Upper lobe of left lung (tissue), 4 donors: ENCODE results near the gene ATF5.

Experiments used
- EP300 ChIP-seq, 4 donors: sonication (generic); formaldehyde crosslinking; IDR thresholded peaks; one replicate each; pipeline ENCODE4 v1.5.1; 2017; ENCODE audit warnings: antibody characterized with exemption in 4 of 4, control low read depth in 2 of 4
- POLR2A ChIP-seq, 4 donors: fragments of 450-650 bp; IDR thresholded peaks; one replicate each; pipeline ENCODE4 v1.5.1; 2016 to 2017; ENCODE audit warnings: antibody characterized with exemption in 4 of 4, mild to moderate bottlenecking in 2 of 4
- POLR2AphosphoS5 ChIP-seq, 2 donors: sonication (generic); formaldehyde crosslinking; IDR thresholded peaks; one replicate each; pipeline ENCODE4 v1.5.1; 2017; ENCODE audit warnings: antibody characterized with exemption in 2 of 2
- TF ChIP-seq, protein P1 (sequence below), 6 experiments: fragments of 450-650 bp in 4 of 6; fragments of 200-600 bp in 2 of 6; sonication (generic) in 2 of 6; IDR thresholded peaks; one replicate each; pipeline ENCODE4 v1.5.1; 2016 to 2019; ENCODE audit warnings: antibody characterized with exemption in 6 of 6

DNA sequence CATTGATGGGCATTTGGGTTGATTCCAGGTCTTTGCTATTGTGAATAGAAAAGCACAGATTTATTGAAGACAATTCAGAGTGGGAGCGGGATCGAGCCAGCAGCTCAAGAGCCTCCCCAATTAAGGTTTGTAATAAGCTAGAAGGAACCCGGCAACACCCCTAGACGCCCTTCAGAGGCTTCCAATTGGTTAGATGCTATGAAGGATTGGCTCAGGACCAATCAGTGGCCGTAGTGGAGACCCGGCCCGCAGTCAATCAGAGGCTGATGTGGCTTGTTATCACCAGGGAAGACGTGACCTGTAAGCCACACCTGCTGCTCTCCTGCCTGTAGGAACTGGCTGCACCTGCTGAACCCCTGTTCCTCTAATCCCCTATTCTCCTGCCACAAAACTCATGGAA is 17.4 kb downstream of the ATF5 start:
- TF ChIP-seq, protein P1, sequence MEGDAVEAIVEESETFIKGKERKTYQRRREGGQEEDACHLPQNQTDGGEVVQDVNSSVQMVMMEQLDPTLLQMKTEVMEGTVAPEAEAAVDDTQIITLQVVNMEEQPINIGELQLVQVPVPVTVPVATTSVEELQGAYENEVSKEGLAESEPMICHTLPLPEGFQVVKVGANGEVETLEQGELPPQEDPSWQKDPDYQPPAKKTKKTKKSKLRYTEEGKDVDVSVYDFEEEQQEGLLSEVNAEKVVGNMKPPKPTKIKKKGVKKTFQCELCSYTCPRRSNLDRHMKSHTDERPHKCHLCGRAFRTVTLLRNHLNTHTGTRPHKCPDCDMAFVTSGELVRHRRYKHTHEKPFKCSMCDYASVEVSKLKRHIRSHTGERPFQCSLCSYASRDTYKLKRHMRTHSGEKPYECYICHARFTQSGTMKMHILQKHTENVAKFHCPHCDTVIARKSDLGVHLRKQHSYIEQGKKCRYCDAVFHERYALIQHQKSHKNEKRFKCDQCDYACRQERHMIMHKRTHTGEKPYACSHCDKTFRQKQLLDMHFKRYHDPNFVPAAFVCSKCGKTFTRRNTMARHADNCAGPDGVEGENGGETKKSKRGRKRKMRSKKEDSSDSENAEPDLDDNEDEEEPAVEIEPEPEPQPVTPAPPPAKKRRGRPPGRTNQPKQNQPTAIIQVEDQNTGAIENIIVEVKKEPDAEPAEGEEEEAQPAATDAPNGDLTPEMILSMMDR (IDR thresholded peaks at IDR 0.05), result no peak
- TF ChIP-seq POLR2AphosphoS5 (IDR thresholded peaks at IDR 0.05) (no peak), EP300 (IDR thresholded peaks at IDR 0.05) (no peak), POLR2A (IDR thresholded peaks at IDR 0.05) (no peak)
